Suprapubic skin (tissue), 4 donors: ENCODE data around the gene BPNT1.

Experiments
- EP300 ChIP-seq: sonication (generic); formaldehyde crosslinking; IDR thresholded peaks from one replicate; pipeline ENCODE4 v1.6.1; 2017; ENCODE audit warnings: antibody characterized with exemption
- POLR2A ChIP-seq, 2 donors: fragments of 450-650 bp; IDR thresholded peaks; one replicate each; pipeline ENCODE4 v1.6.1; 2017; ENCODE audit warnings: antibody characterized with exemption in 2 of 2, mild to moderate bottlenecking in 2 of 2, moderate library complexity in 2 of 2
- POLR2AphosphoS5 ChIP-seq, 3 donors: sonication (generic); formaldehyde crosslinking; IDR thresholded peaks; one replicate each; pipeline ENCODE4 v1.6.1; 2017; ENCODE audit warnings: antibody characterized with exemption in 3 of 3
- TF ChIP-seq, protein P1 (sequence below), 2 donors: fragments of 200-600 bp in 1 of 2; fragments of 450-650 bp in 1 of 2; sonication (generic) in 1 of 2; IDR thresholded peaks; one replicate each; pipeline ENCODE4 v1.5.1; 2016 to 2019; ENCODE audit warnings: antibody characterized with exemption in 2 of 2, mild to moderate bottlenecking in 1 of 2, moderate library complexity in 1 of 2

DNA sequence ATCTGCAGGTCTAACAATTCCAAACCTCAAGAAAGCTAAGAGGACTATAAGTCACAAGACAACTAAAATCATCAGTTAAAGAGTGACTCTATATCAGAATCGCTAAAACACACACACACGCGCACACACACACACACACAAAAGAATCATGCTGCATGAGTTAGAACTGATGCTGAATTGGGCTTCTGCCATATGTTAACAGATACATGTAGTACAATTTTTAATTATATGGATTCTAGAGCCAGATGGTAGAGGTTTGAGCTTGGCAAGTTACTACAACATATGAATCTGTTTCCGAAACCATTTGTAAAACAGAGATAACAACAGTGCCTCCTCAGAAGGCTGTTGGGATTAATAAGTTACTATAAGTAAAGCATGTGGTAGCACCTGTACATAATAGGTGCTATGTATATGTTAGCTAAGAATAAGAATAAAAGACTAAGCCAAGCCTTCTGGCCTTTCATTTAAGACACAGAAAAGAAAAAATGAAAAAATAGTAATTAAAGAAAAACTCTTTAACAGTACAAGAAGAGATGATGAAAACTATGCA is 61.2 kb downstream of the BPNT1 start:
- TF ChIP-seq EP300, result no peak
- TF ChIP-seq, protein P1, sequence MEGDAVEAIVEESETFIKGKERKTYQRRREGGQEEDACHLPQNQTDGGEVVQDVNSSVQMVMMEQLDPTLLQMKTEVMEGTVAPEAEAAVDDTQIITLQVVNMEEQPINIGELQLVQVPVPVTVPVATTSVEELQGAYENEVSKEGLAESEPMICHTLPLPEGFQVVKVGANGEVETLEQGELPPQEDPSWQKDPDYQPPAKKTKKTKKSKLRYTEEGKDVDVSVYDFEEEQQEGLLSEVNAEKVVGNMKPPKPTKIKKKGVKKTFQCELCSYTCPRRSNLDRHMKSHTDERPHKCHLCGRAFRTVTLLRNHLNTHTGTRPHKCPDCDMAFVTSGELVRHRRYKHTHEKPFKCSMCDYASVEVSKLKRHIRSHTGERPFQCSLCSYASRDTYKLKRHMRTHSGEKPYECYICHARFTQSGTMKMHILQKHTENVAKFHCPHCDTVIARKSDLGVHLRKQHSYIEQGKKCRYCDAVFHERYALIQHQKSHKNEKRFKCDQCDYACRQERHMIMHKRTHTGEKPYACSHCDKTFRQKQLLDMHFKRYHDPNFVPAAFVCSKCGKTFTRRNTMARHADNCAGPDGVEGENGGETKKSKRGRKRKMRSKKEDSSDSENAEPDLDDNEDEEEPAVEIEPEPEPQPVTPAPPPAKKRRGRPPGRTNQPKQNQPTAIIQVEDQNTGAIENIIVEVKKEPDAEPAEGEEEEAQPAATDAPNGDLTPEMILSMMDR (IDR thresholded peaks at IDR 0.05), result no peak
- no peak for TF ChIP-seq POLR2A (IDR thresholded peaks at IDR 0.05)
- TF ChIP-seq POLR2AphosphoS5 (IDR thresholded peaks at IDR 0.05), result no peak
